PC-3 (cell line): ENCODE measurements around the gene GPATCH2L. TPM values are rescaled to one million over a fixed set of nuclear protein-coding genes. Genes with fewer than 3 reads are reported as not detected.

Experiments
- ATAC-seq: fragments of 200-7000 bp; cut with Tn5 transposase; 2 replicates; pipeline ENCODE4 v1.9.1; 2020; ENCODE audit warnings: mild to moderate bottlenecking, moderate library complexity
- BruUV-seq: library from RNA; stranded (reverse); fragments of 400-500 nt; replicated peaks from 2 replicates; lab custom pipeline; 2021; lab: Mats Ljungman, UMichigan
- CTCF ChIA-PET: fragments of 300-600 bp; sonication (Branson Sonifier 250); formaldehyde crosslinking; loops from one replicate; lab custom pipeline; 2022; ENCODE audit warnings: antibody characterized with exemption; lab: Charles Lee
- POLR2A ChIA-PET: fragments of 300-600 bp; sonication (Branson Sonifier 250); formaldehyde crosslinking; loops from one replicate; lab custom pipeline; 2022; ENCODE audit warnings: antibody characterized with exemption; ENCODE audit not compliant: unreplicated experiment; lab: Charles Lee
- DNase-seq: peaks from one replicate; pipeline ENCODE4 v3.0.0-alpha.2; 2015
- H2AFZ ChIP-seq: fragments of 300-600 bp; sonication (generic); 2 replicates; pipeline ENCODE4 v1.6.0; 2016; ENCODE audit warnings: antibody characterized with exemption, low read length
- H3F3A ChIP-seq: fragments of 300-600 bp; sonication (generic); one replicate; pipeline ENCODE4 v1.6.0; 2017; ENCODE audit warnings: antibody characterized with exemption, low read length, control low read depth, mild to moderate bottlenecking; ENCODE audit not compliant: unreplicated experiment
- H3K27ac ChIP-seq: fragments of 300-600 bp; sonication (generic); 2 replicates; pipeline ENCODE4 v1.5.1; 2016; ENCODE audit warnings: mild to moderate bottlenecking, low read length
- H3K27me3 ChIP-seq: fragments of 300-600 bp; sonication (generic); 2 replicates; pipeline ENCODE4 v1.6.1; 2016; ENCODE audit warnings: low read length, mixed read lengths
- H3K36me3 ChIP-seq: fragments of 300-600 bp; sonication (generic); 2 replicates; pipeline ENCODE4 v1.6.1; 2016; ENCODE audit warnings: low read depth, mixed run types, low read length, mixed read lengths
- H3K4me1 ChIP-seq: fragments of 300-600 bp; sonication (generic); 2 replicates; pipeline ENCODE4 v1.5.1; 2016; ENCODE audit warnings: low read length; ENCODE audit not compliant: insufficient read depth
- H3K4me2 ChIP-seq: fragments of 300-600 bp; sonication (generic); 2 replicates; pipeline ENCODE4 v1.6.0; 2016; ENCODE audit warnings: low read length
- H3K4me3 ChIP-seq: fragments of 300-600 bp; sonication (generic); 2 replicates; pipeline ENCODE4 v1.5.1; 2016; ENCODE audit warnings: mild to moderate bottlenecking, low read length, mixed read lengths
- H3K79me2 ChIP-seq: fragments of 300-600 bp; sonication (generic); 2 replicates; pipeline ENCODE4 v1.6.1; 2017; ENCODE audit warnings: low read length, mixed read lengths
- H3K9ac ChIP-seq: fragments of 300-600 bp; sonication (generic); 2 replicates; pipeline ENCODE4 v1.6.0; 2016; ENCODE audit warnings: mild to moderate bottlenecking, low read length
- H3K9me2 ChIP-seq: fragments of 300-600 bp; sonication (generic); replicated peaks from 2 replicates; pipeline ENCODE4 v1.6.1; 2016; ENCODE audit warnings: mixed run types, low read length, mixed read lengths
- H3K9me3 ChIP-seq: fragments of 300-600 bp; sonication (generic); 2 replicates; pipeline ENCODE4 v1.6.1; 2016; ENCODE audit warnings: low read length, mixed read lengths
- H4K20me1 ChIP-seq: fragments of 300-600 bp; sonication (generic); 2 replicates; pipeline ENCODE4 v1.6.1; 2016; ENCODE audit warnings: low read length, mixed read lengths
- CTCF ChIP-seq: fragments of 300-600 bp; sonication (generic); conservative IDR thresholded peaks from 2 replicates; pipeline ENCODE4 v1.5.1; 2017; ENCODE audit warnings: antibody characterized with exemption, low read depth, mild to moderate bottlenecking, low read length
- EZH2 ChIP-seq: fragments of 300-600 bp; sonication (generic); IDR thresholded peaks from one replicate; pipeline ENCODE4 v1.6.1; 2017; ENCODE audit warnings: antibody characterized with exemption, mild to moderate bottlenecking, low read length; ENCODE audit not compliant: unreplicated experiment
- EZH2phosphoT487 ChIP-seq: fragments of 300-600 bp; sonication (generic); IDR thresholded peaks from 2 replicates; pipeline ENCODE4 v1.6.1; 2018; ENCODE audit warnings: mild to moderate bottlenecking, antibody characterized with exemption, low read length, borderline replicate concordance
- intact Hi-C: fragments of 100-400 bp; cut with micrococcal nuclease; formaldehyde crosslinking; loops from 2 replicates; pipeline ENCODE4 v1.9.0; 2023
- total RNA-seq: library from RNA; depleted of rRNA; stranded (reverse); fragments of >200 nt; gene quantifications from 2 replicates; pipeline ENCODE4 v1.2.3, GENCODE V29; 2014

The GPATCH2L gene
- total RNA-seq, 1 experiment from 2014 or later: 46.0 TPM

GRCh38 chr14:76117789-76118484, 33.8 kb upstream of the GPATCH2L start:
- no peak overlapping the region for H3K27ac ChIP-seq
- CTCF ChIA-PET: no interaction called here
- H3K79me2 ChIP-seq: no peaks in the 10 kb centered on the region
- H3K27me3 ChIP-seq: peaks cover 19% of the 10 kb centered on the region
- POLR2A ChIA-PET: no interaction called here
- no peak overlapping the region for H2AFZ ChIP-seq
- no peak overlapping the region for H3K4me3 ChIP-seq
- H4K20me1 ChIP-seq: no peaks in the 10 kb centered on the region
- no peaks in the 10 kb centered on the region for H3K4me1 ChIP-seq
- DNase-seq: no peak
- no peak for TF ChIP-seq EZH2phosphoT487
- TF ChIP-seq CTCF: no peak
- no peak for TF ChIP-seq EZH2
- intact Hi-C loops: no loop called here
- no peak for ATAC-seq
- H3F3A ChIP-seq: no peaks in the 10 kb centered on the region
- no peak overlapping the region for H3K4me2 ChIP-seq
- H3K9ac ChIP-seq: no peak overlapping the region
- H3K36me3 ChIP-seq: no peaks in the 10 kb centered on the region
- no TSS peak for BruUV-seq
- H3K9me2 ChIP-seq: no peaks in the 10 kb centered on the region
- H3K9me3 ChIP-seq: no peaks in the 10 kb centered on the region

- Histone ChIP-seq H2AFZ (no peak overlapping the region), H3K9ac (no peak overlapping the region), H3K4me1 (no peaks in the 10 kb centered on the region), H3K4me3 (no peak overlapping the region), H3F3A (no peaks in the 10 kb centered on the region), H3K36me3 (no peaks in the 10 kb centered on the region), H3K4me2 (no peak overlapping the region), H4K20me1 (no peaks in the 10 kb centered on the region), H3K27ac (no peak overlapping the region), H3K9me2 (no peaks in the 10 kb centered on the region), H3K27me3 (peaks cover 19% of the 10 kb centered on the region; the same call in 1 of the 2 replicates), H3K79me2 (no peaks in the 10 kb centered on the region), H3K9me3 (no peaks in the 10 kb centered on the region)
- ChIA-PET CTCF (no interaction called here), POLR2A (no interaction called here)
- no TSS peak for BruUV-seq
- ATAC-seq (no peak), DNase-seq (no peak)
- intact Hi-C loops: no loop called here
- TF ChIP-seq EZH2phosphoT487: no peak
- TF ChIP-seq CTCF: no peak
- no peak for TF ChIP-seq EZH2
Observed at GRCh38 chr14:76118594-76118993, 33.1 kb upstream of the GPATCH2L start.

- no TSS peak for BruUV-seq
- Histone ChIP-seq H4K20me1 (no peaks in the 10 kb centered on the region), H3K27ac (no peak overlapping the region), H3K9me2 (no peaks in the 10 kb centered on the region), H2AFZ (no peak overlapping the region), H3K9ac (no peak overlapping the region), H3K4me3 (no peak overlapping the region), H3K4me2 (no peak overlapping the region), H3K4me1 (no peaks in the 10 kb centered on the region), H3K79me2 (no peaks in the 10 kb centered on the region), H3F3A (no peaks in the 10 kb centered on the region), H3K9me3 (no peaks in the 10 kb centered on the region), H3K36me3 (no peaks in the 10 kb centered on the region), H3K27me3 (peaks cover 24% of the 10 kb centered on the region; the same call in 1 of the 2 replicates)
- TF ChIP-seq CTCF (no peak), EZH2phosphoT487 (no peak), EZH2 (no peak)
- ChIA-PET CTCF (interaction anchor here (0.6 kb wide), 1 partner anchor 410 kb away, joined by 3 read pairs; no protein-coding TSS in a partner anchor), POLR2A (no interaction called here)
- DNase-seq: no peak
- no peak for ATAC-seq
- intact Hi-C loops: loop anchor here (10.0 kb wide), 1 partner anchor 234 kb away; no protein-coding TSS in a partner anchor
Observed at GRCh38 chr14:76121089-76121748, 30.5 kb upstream of the GPATCH2L start.
